Transverse colon (tissue), 3 donors: ENCODE results near the gene KRT6B.

ENCODE experiments used
- CTCF ChIP-seq, 5 experiments: fragments of 200-600 bp in 3 of 5; fragments of 450-650 bp in 2 of 5; sonication (generic) in 3 of 5; IDR thresholded peaks; 1 replicate in 2 of 5; 2 replicates in 3 of 5; pipeline ENCODE4 v1.5.1; 2016 to 2017; ENCODE audit warnings: antibody characterized with exemption in 5 of 5, inconsistent platforms in 3 of 5, mild to moderate bottlenecking in 2 of 5, moderate library complexity in 1 of 5
- EP300 ChIP-seq: sonication (generic); formaldehyde crosslinking; IDR thresholded peaks from one replicate; pipeline ENCODE4 v1.6.1; 2017; ENCODE audit warnings: antibody characterized with exemption, low read depth
- POLR2A ChIP-seq: fragments of 450-650 bp; IDR thresholded peaks from one replicate; pipeline ENCODE4 v1.6.1; 2016; ENCODE audit warnings: antibody characterized with exemption, mild to moderate bottlenecking, moderate library complexity

DNA sequence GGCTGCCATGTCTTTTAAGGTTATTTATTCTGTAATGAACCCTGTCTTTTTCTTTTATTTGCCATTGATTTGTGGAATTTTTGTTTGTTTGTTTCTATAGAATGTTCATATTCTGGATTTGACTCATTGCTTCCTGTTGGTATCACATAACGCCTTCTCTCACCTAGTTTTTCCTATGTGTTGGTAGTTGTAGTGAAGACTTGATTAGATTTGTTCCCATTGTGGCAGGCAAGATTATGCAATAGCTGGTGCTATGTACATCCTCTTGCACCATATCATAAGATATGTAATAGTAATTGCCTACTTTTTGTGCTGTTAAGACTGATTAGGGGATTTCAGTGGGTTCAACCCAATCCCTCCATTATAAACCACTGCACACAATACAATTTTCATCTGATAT, 3.9 kb upstream of the KRT6B start:
- TF ChIP-seq CTCF (IDR thresholded peaks at IDR 0.05) = no peak
- no peak for TF ChIP-seq POLR2A
- no peak for TF ChIP-seq EP300
